Stimulated activated CD8-positive, alpha-beta memory T cell treated with anti-CD3 and anti-CD28 coated beads, Interleukin-15, amount 100 ng/mL, for 48 hours (primary cell): Measurements from ENCODE around the gene AP1B1.
A peak's percentile ranks its signal among the peaks of the same experiment; 100 is the strongest.

ENCODE experiments used
- DNase-seq, 2 donors: peaks; one replicate each; pipeline ENCODE4 v3.0.0-alpha.2; 2020; ENCODE audit warnings: low read depth in 2 of 2

Gene AP1B1

DNA sequence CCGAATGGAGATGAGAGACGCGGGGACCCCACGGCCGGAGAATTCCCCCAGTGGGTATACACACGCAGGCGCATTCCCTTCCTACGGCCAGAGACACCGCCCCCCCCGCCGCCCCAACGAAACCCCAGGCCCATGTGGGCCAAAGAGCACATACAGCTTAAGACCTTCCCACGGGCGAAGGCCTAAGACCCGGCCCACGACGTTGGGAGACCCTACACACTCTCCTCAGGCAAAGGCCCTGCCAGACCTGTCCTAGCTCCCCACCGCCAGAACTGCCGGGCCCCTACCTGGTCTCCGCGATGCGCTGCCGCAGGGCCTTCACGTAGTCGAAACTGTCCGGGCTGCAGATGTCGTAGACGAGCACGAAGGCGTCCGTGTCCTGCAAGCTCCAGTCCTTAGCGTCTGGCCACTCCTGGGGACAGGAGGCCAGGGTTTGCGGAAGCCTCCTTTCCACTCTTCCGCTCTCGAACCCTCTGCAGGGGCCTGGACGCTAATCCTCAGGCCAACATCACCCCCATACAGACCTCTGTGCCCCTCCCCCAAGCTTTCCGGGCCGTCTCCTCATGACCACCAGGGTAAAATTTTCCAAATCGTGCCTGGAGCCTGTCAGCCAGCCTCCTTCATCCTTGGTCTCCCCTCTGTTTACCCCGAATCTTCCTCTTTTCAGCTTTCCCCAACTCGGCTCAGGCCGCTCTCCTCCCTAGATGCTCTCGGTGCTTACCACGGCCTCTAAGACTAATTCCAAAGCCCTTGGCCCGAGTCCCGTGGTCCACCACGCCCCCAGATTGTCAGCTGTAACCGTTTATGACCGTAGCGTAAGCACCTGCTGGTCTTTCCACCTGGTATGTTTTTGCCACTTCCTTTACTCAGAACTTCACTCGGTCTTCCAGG lies 74.5 kb downstream of the AP1B1 start:
- no peak for DNase-seq

DNA sequence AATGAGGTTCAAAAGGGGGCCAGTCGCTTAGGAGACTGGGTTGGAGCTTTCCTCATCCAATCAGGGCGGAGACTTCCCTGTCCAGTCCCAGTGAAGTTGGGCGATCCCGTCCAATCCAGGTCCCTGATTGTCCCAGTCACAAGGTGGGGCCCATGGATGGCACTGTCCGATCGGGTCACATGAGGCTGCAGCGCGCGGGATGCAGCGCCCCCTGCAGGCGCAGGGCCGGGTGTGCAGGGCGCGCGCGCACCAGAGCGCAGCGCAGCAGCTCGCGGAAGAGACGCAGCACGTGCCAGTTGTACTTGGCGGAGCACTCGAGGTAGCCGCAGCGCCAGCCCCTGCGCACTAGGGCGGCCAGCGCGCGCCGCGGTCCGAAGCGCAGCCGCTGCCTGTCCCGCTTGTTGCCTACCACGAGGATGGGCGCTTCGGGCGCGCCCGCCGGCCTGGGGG lies 75.2 kb downstream of the AP1B1 start:
- DNase-seq = peak in 1 of 2 donors; percentile 25

DNA sequence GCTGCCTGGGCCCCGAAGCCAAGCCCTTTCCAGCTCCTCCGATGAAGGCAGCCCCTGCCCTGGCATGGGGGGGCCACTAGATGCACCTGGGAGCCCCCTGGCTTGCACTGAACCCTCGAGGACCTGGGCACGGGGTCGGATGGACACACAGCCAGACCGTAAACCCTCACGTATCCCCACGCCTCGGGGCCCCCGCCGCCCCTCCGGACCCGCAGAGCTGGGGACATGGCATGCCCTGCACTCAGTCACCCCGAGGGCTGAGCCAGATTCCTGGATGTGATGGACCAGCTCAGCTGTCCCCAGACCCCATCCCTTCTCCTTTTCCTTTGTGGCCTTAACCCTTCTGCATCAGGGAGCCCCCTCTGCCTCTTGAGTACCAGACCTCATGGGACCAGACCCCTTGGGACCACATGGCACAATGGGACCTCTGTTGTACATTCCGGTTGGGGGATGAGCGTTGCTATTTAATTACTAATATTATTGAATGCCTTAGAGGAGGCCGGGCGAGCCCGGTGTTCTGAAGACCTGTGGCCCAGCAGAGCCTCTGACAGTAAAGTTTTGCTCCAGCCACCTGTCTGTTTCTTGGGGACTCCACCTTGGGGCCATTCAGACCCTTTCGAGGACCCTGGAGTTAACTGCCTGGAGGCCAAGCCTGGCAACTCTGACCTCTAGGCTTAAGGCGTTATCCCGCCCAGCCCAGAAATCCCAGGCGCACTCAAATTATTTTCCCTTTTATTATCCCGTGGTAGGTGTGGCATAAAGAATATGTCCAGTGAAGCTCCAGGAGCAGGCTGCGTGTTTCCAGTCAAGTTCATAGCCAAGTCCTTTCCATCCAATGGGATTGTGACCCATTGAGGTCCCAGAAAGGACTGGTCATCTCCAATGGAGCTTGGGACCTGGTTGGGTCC lies 75.9 kb downstream of the AP1B1 start:
- DNase-seq = no peak

DNA sequence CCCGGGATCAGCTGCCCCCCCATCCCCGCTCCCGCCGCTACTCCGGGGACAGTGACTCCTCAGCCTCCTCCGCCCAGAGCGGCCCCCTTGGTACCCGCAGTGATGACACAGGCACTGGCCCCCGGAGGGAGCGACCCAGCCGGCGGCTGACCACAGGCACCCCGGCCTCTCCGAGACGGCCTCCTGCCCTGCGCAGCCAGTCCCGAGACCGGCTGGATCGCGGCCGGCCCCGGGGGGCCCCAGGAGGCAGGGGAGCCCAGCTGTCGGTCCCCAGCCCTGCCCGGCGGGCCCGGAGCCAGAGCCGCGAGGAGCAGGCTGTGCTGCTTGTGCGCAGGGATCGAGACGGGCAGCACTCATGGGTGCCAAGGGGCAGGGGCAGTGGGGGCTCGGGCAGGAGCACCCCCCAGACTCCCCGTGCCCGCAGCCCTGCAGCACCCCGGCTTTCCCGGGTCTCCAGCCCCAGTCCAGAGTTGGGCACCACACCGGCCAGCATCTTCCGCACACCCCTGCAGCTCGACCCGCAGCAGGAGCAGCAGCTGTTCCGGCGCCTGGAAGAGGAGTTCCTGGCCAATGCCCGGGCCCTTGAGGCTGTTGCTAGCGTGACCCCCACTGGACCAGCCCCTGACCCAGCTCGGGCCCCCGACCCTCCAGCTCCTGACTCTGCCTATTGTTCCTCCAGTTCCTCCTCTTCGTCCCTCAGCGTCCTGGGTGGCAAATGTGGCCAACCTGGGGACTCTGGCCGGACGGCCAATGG lies 76.7 kb downstream of the AP1B1 start:
- no peak for DNase-seq

DNA sequence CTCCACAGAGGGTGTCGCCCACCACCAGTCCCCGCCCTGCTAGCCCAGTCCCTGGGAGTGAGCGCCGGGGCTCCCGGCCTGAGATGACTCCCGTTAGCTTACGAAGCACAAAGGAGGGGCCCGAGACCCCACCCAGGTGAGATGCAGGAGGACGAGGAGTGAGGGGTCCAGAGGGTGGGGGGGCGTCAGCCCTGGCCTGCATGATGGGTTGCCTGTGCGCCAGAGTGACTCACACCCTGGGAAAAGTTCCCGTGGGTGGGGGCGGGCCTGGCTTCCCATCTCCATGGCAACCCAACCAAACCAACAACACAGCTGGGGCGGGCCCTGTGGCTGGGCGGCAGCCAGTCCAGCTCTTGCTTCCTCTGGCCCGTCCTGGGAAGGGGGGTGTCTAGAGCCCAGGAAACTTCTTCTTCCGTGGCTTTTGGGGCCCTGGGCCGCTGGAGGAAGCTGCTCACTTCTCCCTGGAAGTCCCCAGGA lies 77.5 kb downstream of the AP1B1 start:
- peak; percentile 66 to 71 for DNase-seq

DNA sequence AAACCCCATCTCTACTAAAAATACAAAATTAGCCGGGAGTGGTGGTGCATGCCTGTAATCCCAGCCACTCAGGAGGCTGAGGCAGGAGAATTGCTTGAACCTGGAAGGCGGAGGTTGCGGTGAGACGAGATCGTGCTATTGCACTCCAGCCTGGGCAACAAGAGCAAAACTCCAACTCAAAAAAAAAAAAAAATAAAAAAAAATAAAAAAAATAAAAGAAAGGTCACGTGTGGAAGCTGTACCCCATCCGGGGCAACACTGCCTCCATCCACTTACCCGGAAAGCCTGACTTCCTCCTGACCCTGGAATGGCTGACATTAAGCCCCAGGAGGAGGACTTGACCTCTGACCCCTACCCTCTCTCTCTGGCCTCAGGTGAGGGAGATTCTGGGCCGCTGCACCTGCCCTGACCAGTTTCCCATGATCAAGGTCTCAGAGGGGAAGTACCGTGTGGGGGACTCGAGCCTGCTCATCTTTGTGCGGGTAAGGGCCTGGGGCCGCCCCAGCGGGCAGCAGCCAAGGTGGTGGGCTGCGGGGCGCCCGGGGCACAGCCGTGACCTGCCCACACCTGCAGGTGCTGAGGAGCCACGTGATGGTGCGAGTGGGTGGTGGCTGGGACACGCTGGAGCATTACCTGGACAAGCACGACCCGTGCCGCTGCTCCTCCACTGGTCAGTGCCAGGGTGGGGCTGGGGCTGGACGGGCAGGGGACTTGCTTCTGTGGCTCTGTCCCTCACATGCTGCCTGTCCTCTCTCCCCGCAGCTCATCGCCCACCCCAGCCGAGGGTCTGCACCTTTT lies 78.1 kb downstream of the AP1B1 start:
- DNase-seq = no peak

DNA sequence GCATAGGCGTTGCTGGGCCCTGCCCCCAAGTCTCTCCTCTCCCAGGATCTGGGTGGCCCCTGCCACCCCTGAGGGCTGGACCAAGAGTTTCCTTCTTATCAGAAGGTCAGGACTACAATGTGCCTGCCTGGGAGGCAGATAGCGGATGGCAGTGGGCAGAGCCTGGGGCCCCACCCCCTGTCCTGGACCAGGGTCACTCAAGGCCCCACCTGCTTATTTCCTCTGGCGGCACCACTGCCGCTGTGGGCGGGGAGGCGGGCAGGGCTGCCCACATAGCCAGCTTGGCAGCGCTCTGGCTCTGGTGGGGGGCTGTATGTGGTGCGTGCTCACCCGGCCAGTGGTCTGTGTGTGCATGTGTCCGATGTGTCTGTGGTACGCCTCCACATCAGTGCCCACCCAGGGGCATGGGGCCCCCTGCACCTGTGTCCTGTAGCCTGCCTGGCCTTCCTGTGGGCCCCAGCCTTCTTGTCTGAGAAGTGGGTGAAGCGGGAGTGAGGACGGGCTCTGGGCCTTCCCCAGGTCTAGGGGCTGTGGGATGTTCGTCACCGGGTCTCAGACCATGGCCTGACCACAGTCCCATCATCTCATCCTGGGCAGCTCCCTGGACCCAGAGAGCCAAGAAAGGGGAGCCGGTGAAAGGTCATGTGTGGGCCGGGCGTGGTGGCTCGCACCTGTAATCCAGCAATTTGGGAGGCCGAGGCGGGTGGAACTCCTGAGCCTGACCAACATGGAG lies 78.9 kb downstream of the AP1B1 start:
- DNase-seq = no peak

DNA sequence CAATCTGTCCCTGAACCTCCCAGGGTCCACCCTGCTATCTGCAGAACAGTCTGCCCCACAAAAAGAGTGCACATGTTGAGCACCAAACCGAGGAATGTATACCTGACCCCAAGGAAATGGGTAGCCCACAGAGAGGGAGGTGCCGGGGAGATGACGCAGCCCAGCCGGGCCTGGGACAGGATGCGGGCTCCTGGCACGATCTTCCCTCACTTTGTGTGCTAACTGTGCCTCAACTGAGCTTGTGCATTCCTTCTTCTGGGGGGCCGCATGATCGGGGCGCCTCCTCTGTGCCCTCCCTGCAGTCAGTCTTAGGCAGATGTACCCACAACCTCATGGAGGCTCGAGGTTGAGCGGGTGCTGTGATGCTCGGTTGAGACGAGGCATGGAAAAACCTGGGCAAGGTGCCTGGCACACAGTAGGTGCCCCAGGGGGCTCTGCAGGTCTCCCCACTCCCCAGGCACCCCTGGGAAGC lies 79.5 kb downstream of the AP1B1 start:
- DNase-seq = peak; percentile 23 to 42

DNA sequence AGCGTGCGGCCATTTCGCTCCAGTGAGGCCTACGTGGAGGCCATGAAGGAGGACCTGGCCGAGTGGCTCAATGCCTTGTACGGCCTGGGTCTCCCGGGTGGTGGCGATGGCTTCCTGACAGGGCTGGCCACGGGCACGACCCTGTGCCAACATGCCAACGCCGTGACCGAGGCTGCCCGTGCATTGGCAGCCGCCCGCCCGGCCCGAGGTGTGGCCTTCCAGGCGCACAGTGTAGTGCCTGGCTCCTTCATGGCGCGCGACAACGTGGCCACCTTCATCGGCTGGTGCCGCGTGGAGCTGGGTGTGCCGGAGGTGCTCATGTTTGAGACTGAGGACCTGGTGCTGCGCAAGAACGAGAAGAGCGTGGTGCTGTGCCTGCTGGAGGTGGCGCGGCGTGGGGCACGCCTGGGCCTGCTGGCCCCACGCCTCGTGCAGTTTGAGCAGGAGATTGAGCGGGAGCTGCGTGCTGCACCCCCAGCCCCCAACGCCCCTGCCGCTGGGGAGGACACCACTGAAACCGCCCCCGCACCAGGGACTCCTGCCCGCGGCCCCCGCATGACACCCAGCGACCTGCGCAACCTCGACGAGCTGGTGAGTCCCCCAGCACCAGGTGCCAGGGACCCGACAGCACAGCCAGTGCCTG lies 80.1 kb downstream of the AP1B1 start:
- DNase-seq = no peak

DNA sequence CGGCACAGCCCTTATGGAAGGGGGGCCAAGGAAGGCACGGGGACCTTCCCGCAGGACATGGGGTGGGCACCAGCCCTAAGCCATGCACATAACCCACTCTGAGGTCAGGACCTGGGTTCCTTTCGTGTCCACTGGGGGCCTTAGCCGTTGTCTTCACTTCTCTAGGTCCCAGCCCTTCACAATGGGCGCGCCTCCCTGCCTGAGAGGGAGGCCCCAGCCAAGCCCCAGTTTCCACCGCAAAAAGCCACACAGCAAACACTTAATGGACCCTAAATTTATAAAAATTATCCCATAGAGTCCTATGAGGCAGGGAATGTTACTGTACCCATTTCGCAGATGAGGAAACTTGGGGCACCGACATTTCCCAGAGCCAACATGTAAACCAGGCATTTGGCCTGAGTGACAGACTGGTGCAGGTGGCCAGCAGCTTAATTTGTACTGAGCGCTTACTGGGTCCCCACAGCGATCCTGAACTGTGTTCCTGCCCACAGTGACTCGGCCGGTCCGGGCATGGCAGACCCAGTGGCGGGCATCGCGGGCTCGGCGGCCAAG lies 80.7 kb downstream of the AP1B1 start:
- DNase-seq = no peak

DNA sequence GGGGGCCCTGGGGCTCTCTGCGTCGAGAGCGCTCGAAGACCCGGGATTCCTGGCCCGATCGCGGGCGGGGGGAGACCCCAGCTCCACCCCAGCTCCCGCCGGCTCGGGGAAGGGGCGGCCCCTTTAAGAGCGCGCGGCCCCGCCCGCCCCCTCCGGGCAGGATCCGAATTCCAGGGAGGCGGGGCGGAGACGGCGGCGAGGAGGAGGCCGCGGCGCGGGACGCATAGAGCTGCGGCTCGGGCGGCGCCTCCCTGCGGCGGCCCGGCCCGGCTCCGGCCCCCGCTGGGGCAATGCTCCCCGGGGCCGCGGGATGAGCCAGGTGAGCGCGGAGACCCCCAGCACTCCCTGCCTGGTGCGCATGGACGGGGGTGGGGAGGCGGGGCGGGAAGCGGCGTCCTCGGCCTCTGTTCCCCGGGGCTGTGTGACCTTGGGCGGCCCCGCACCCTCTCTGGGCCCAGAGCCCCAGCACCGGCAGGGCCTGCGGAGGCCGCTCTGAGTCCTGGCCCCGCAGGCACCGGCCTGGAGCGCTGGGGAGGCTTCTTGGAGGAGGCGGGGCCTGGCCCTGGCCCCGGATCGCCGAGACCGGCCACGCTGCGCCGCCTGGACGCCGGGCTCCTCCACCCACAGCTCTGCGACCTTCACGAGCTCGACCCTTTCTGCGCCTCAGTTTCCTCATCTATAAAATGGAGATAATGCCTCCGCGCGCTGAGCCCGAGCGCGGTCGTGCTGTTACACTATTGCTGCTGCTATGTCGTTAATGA lies 81.4 kb downstream of the AP1B1 start:
- DNase-seq = no peak

DNA sequence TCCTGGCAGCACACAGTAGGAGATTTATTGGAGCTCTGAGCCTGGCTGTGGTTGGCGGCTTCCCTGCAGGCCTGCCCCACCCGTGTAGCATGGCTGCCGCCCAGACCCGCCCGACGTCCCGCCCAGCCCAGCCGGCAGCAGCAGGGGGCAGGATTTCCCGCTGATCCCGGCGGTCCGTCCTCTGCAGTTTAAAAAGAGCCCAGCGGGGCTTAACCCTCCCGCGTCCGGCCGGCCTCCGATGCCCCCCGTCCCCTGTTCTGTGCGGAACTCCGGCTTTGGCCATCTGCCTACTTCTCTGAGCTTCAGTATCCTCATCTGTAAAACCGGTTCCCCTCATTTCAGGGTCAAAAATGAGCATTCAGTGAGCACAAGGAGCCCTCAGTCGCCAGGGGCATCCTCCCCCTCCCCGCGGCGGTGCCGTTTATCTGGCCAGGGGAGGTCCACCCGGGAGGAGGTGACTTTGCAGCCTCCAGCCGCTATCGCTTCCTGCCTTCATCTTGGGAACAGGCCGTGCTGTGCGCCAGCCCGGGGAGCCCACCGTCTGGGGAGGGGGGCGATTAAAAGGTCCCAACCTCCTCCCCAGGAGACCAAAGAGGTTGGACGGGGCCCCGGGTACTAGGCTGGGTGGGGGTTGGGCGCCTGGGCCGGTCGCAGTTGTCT lies 82.1 kb downstream of the AP1B1 start, which contains the start of gene GAS2L1:
Gene GAS2L1 (plus strand): TSS at position 476 of the 660 bp plus-strand sequence. CDS start 1,456 bp downstream, outside the sequence.
- DNase-seq = peak in 1 of 2 donors; percentile 37

DNA sequence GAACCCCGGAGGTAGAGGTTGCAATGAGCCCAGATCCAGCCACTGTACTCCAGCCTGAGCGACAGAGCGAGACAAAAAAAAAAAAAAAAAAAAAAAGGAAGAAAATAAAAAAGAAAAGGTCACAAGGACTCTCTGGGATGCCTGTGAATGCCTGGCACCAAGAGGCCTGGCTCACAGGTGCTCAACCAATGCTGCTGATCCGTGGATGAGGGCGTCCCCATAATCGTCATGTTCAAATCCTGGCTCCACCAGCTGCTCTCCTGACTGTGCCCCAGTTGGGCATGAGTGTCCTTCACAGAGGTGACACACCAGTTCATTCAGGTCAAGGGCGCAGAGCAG lies 82.6 kb downstream of the AP1B1 start:
- DNase-seq = no peak

DNA sequence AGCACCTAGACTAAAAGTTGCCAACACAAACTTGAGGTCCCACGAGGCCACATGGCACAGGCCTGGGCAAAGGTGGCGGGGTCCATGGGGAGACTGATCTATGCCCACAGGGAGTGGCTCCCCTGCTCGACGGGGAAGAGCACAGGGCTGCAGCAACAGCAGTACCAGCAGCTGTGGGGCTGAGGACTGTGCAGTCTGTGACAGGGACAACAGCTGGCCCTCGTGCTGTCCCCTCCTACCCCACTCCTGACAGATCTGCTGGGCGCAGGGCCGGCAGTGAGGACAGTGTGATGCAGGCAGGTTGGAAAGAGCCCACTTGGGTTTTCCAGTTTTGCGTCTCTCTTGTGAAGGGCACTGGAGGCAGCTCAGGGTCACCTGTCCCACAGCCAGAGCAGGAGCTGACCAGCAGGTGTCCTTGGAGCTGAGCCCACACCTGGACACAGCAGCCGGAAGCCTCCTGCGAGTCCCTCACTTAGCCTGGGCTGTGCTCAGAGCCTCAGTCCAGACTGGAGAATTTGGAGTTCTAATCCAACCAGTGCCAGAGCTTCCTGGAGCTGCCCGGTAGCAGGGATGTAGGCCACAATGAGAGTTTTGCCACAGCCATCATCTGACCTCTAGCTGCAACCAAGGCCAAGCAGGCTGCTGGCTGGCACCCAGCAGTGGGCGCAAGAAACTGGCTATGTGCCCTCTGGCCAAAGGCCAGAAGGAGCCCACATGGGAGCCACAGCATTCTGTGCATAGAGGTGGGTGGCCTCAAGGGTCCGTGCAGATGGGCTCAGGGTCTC lies 85.5 kb downstream of the AP1B1 start:
- DNase-seq = no peak

DNA sequence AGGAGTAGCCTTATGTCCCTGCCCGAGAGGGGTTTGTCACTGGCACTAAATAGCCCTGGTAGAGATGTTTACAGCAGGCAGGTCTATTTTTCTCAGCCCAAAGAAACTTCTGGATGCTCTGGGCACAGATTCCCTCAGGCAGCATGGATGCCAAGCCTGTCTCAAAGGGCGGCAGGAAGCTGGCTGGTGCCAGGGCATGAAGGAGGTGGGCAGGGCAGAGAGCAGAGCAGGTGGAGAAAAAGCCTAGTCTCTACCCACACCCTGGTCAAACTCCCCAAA lies 86.0 kb downstream of the AP1B1 start:
- DNase-seq = no peak

DNA sequence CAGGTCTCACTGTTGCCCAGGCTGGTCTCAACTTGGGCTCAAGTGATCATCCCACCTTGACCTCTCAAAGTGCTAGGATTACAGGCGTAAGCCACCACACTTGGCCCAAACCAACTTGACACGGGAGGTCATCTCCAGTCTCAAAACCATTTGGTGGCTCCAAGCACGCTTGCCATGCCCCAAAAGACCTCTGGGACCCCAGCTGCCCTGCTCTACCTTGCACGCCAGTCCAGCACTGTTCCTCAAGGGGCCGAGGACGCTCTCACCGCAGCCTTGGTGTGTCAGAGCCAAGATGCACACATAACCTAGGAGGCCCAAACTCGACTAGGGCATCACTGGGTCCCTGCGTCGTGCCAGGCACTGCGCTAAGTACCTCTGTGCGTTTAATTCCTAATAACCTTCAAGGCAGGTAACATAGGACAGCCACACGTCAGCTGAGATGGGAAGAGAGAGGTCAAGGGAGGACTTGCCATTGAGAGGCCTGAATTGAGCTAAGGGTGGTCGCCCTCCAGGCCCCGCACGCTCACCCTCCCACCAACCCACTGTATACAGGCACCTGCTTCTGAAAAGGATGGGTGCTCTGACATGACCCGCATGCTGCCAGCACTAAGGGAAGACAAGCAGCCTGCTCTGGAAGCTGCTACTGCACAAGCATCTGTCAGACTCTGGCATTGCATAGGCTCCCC lies 86.5 kb downstream of the AP1B1 start:
- DNase-seq = no peak
